GM18868 (cell line): ENCODE results near the gene KIFC3.

ENCODE experiments used
- ATAC-seq: cut with Tn5 transposase; IDR thresholded peaks from one replicate; pipeline ENCODE4 v1.9.1; 2021; ENCODE audit warnings: mild to moderate bottlenecking, moderate library complexity; ENCODE audit not compliant: unreplicated experiment

KIFC3 gene

DNA sequence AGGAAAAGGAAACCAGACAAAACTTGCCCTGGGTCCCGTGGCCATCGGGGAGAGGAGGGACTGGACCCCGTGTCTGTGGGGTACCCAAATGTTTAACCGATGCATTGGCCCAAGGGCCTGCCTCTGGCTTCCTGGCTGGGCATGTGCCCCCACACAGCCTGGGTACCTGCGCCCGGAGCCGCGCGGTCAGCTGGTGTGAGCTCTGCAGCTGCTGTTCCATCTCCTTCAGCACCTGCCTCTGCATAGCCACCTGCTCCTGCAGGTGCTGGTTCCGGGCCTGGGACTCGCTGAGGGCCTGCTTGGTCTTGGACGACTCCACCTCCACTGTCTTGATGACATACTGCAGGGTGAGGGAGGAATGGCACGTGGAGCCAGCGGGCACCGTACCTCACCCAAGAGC, 31.9 kb downstream of the KIFC3 start:
- ATAC-seq: no peak

DNA sequence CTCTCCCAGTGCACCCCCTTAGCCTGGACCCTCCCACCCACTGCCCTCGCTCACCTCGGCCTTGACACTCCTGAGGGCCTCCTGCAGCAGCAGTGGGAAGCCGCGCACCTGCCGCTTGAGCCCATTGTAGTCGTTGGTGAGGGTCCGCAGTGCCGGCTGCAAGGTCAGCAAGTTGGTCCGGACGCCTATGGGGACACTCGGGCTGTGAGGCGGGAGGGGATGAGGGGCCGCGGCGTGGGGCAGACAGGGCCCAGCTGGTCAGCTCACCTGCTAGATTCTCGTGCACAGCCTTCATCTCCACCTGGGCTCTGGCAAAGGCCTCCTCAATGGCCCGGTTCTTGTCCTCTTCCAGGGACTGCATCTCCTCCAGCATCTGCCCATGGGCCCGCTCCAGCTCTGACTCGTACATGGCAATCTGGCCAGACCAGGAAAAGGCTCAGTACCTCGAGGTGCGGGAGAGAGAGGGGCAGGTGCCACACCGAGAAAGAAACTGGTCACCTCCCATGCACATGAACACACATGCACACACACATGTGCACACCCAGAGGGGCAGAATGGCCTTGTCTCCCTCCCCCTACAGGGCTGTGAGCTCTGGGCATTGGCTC, 32.6 kb downstream of the KIFC3 start:
- ATAC-seq: no peak

DNA sequence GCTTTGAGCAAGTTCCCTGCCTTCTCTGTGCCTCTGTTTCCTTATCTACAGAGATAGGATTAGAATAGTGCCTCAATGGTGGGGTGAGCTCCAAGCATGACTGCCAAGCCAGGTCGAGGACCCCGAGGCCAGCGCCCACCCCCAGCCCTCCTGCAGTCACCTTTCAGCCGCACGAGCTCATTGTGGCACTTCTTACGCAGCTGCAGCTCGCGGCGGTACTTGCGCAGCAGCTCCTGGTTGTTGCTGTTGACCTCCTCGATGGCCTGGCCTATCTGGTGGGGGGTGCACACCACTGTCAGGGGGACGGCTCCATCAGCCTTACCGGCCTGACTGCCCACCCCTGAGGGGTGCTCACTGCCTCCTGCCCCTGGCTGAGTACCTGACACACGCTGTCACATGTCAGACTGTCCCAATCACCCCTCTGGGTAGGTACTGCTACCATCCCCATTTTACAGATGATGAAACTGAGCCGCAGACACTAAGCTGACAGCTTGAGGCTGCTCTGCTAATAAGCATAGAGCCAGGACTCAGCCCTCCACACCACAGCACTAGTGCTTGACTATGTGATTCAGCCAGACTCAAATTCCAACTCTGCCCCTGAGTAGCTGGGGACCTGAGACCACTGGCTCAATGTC, 35.5 kb downstream of the KIFC3 start:
- no peak for ATAC-seq

DNA sequence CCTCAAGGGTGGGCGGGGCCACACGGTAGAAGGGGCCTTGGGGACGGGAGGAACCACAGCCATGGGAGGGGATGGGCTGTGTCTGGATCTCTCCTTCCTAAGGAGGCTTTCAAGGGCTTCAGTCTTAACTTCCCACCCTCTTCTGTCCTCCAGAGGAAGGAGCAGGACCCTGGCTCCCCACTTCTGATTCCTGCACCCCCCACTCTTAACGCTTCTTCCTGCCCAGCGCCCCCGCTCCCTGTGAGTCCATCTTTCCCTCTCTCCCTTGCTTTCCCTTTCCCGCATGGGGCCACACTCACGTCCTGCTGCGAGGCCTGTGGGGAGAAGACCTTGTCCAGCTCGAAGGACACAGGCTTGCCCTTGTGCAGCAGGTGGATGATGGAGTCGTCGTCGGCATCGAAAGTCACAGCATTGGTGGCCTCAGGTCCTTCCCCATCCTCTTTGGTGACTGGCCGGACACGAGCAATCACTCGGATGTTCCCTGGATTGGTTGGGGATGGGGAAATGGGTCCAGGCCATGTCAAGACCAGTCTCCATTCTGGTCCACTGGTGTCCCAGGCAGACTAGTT, 37.0 kb downstream of the KIFC3 start:
- no peak for ATAC-seq

DNA sequence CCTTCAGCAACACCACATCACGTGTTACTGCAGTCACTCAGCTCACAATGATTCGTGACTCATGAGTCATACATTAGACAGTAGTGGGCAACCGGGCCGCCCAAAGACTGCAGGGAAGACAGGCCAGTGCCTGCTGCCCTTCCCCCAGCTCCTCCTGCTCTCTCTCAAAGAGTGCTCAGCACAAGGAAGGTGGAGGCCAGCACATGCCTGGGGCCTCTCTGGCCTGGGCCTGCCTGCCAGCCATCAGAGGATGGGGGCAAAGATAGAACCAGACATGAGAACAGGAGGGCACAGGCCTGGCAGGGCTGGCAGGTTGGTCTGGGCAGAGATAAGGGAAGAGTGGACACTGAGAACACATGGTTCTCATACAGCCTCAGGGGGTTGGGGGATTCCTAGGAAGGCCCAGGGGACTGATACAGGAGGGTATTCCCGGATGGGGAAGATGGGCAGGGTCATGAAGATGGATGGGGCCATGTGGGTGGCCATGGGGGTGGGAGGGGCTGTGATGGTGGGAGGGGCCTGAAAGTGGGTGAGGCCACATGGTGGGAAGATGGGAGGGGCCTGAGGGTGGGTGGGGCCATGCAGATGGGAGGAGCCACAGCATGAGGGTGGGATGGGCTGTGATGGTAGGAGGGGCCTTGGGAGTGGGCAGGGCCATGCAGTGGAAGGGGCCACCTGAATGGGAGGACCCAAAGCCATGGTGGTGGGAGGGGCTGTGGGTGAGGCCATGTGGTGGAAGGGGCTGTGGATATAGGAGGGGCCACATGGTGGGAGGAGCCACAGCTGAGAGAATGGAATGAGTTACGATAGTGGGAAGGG, 37.7 kb downstream of the KIFC3 start:
- no peak for ATAC-seq

DNA sequence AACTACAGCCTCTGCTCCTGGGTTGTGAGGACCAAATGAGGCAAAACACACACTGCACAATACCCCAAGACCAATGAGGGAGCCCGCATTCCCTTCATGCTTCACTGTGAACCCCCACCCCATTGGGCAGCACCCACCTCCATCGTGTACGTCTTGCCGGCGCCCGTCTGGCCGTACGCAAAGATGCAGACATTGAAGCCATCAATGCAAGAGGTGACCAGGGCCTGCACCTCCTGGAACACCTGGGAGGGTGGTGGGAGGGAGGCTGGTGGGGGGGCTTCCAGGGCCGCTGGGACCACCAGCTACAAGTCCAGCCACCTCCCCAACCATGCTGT, 38.3 kb downstream of the KIFC3 start:
- ATAC-seq: no peak

DNA sequence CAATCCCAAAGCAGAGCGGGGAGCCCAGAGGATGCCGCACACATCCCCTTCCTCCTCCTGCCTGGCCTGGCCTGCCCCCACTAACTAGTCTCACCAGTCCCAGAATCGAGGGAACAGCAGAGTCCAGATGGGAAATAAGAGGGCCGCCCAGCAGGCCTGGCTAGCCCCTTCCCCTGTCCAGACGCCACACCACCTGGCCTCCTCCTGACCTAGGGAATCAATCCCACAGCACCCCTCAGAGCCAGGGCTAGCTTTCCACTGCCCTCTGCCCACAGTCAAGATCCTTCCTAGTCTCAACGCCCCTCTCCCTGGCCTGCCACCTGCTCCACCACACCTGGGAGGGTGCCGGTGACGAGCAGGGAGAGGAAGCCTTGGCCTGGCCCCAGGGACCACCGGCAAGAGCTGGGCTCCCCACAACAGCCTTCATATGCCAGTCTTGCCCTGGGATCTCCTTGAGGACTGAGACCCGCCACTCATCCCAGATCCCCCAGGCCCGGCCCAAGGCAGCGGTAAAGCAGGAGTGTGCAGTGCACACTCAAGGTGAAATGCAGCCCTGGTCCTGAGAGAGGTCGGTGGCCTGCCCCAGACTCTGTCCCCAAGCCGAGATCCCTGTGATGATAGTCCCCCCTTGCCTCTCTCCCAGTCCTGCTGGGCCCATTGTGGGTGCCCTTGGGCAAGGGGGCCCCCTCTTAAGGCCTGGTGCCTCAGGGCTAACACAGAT, 38.8 kb downstream of the KIFC3 start:
- ATAC-seq: no peak

DNA sequence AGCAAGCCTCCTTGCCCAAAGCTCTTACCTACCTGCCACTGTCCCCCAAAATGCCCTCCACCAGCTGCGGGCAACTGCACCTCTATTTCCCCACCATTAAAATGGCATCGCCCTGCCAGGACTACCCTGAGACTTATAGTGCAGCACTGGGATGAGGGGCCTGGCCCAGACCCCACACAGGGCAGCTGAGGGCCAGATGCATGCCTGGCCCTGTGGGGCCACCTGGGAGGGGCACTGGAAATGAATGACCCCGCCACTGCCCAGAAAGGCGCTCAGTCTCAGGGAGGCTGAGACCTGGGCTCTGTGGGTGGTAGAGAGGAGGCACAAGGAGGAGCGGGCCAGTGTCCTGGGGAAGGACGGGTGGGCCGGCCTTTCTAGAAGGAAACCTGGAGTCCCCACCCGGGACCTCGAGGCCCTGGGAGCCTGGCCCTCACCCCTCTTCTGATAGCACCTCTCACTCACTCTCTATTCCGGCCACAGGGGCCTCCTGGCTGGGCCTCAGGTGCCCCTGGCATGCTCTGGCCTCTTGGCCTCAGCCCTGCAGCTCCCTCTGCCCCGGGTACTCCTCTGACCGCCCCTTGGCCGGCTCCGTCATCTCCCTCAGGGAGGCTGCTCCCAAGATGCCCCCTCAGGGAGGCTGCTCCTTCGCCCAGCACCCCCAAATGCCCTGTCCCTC, 39.8 kb downstream of the KIFC3 start:
- ATAC-seq: no peak

DNA sequence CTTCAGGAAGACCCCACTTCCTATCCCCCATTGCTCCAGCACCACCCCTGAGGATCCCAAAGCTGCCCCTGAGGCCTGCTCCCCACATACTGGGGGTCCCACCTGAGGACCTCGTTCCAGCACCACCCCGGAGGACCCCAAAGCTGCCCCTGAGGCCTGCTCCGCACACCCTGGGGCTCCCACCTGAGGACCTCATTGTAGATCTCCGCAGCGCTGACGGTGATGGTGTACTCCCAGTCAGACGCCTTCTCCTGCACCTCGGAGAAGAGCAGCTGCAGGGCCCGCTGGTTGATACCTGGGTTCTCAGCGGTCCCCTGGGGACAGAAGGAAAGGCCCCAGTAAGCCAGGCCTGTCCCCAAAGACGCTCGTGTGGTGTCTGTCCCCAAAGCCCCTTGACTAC, 40.3 kb downstream of the KIFC3 start:
- no peak for ATAC-seq

DNA sequence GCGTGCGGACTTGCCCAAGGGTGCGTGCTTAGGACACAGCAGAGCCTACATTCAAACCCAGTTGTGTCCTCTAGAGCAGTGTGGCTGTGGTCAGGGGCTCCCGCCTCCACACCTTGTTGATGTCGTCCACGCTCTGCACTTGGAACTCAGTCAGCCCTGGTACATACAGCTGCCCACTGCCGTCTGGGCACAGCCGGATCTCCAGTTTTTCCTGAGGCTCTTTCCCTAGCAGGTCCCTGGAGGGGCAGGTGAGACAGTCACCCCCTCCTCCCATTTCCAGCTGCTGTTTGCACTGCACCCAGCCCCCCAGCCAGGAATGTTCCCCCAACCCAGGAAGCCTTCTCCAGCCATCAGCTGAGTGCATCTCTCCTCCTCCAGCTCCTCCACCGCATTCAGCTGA, 41.0 kb downstream of the KIFC3 start:
- no peak for ATAC-seq

DNA sequence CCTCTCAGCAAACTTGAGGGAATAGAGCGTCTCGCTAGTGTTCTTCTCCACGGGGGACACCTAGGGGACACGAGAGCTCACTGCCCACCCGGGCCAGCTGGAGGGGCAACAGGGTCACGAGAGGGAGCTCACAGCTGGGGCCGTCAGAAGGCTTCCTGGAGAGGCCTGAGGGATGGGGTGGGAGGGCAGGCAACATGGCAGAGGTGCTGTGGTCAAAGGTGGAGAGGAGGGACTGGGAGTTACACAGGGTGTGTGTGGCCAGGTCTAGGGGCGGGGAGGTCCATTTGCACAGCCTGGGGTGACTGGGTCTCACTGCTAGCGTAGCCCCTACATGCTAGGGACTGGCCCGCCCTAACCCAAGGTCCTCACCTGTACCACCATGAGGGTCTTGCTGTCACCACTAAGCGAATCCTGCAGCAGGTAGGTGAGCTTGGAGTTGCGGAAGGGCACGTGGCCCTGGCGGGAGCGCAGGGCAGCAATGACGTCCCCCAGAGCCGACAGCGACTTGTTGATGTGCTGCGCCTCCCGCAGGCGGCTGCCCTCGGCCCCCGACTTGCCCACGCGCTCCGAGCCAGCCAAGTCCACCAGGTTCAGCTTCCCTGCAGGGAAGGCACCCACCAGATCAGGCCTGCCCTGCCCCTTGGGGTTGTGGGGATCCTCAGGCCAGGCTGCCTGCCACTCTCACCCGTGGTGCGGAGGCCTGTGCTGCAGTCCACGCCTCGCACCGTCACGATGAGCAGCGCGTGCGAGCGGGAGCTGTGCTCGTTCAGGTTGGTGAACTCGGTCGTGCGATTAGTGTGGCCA, 41.7 kb downstream of the KIFC3 start:
- ATAC-seq: no peak

DNA sequence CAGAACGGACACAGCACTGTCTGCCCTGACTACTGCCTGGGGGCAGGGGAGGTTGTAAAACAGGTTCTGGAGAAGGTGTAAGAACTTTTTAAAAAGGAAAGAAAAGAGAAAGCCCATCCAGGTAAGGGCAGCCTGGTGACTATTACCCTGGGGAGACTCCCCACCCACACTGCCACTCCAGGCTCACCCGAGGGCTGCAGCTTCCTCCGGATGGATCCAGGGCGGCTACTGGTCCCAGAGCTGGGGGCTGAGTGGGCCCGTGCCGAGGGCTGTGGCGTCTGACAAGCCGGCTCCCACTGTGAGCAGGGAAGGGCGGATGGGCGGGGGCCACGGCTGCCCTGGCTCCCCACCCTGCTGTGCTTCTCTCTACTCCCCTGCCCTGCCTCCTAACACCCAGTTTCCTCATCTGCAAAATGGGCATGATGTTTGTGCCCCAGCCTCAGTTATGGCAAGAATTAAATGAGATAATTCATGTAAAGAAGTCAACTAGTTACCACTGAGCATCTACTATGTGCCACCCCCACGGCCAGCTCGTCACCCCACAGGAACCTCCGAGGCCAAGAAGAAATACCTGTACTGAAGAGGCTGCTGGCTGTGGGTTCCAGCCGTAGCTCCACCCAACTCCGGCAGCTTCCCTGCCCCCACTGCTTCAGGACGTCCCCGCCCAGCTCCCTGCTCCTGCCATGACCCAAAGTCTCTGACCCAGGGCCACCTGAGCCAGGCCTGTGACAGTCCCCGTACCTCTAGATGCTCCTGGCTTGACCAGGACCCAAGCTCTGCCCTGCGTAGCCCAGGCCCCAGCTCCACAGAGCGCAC, 42.5 kb downstream of the KIFC3 start:
- no peak for ATAC-seq

DNA sequence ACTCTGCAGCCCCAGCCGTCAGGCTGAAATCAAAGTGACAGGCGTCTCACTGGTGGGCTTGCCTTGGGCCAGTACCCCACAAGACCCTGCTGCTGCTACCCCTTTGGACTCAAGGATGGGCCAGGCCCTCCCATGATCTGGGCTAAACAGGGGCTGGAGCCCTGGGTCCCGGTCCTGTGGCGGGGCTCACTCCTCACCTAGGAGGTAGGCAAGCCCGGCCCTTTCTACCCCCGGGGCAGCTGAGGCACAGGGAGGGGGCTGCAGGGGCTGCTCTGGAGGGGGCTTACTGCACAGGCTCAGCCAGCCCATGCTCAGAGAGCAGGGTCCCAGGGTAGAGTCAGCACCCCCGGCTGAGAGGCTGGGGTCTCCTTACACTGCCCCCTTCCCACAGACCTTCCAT, 43.2 kb downstream of the KIFC3 start:
- no peak for ATAC-seq

DNA sequence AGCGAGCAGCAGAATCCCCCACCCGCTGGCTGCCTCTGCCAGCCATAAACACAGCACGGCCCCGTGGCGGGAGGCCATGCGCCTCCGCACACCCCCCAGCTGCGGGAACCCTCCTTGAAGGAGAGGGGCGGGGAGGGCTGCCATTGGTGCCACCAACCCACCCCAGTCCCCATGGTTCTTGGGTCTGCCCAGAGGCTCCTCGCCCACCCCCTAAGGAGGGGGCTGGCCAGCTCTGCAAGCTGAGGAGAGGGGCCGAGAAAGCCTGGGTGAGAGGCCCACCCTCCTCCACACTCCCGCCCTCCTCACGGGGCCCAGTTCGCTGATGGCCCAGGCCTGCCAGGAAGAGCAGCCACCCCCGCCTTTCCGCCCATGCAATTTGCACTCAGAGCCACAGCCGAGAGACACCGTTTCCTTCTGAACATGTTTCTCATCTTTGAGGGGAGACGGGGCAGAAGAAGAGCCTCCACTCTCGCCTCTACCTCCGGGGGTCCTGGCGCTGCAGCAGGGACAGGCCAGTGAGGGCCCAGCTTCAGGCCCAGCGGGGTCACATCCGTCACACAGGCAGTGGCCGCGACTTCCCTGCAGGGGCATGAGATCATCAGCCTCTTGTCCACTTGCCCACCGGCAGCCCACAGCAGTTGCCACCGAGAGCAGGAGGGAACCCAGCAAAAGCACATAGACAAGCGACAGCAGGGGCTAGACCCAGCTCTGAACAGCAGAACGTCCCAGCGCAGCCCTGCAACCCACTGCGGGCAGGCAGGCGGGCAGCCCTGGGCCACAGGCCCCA, 43.8 kb downstream of the KIFC3 start:
- no peak for ATAC-seq

DNA sequence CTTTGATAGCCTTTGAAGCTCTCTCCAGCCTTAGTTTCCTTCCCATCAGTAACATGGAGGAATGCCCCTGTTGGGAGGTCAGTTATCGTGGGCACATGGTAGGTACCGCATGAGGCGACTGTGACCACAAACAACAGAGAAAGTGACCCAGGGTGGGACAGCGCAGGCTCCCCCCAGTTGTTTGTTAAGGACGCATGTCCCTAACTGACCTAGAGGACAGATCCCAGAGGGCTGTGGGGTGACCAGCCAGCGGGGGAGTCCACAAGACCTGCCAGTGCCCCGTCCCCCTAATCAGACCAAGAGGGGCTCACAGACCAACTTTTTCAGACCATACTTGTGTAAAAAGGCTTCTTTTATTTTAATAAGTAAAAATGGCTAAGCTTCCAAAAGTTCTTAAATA, 44.4 kb downstream of the KIFC3 start:
- ATAC-seq: no peak

DNA sequence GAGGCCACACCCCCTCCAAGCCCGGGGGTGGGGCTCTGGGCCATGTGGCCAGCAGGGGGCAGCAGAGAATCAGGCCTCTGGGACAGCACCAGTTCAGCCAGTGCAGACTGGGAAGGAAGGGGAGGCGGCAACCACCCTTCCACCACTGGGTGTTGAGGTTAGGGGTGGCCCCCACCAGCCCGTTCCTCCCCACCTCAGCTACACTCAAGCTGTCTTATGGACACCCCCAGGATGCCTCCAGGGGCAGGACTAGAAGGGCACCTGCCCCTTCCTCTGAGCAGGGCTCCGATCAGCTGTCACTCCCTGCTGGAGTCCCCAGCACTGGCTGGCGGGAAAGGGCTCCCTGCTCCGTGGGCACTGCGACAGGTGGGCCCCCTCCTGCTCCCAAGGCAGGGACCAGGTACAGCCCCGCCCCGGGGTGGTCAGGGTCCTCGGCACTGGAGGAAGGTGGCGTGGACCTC, 44.9 kb downstream of the KIFC3 start:
- peak; percentile 95 for ATAC-seq

DNA sequence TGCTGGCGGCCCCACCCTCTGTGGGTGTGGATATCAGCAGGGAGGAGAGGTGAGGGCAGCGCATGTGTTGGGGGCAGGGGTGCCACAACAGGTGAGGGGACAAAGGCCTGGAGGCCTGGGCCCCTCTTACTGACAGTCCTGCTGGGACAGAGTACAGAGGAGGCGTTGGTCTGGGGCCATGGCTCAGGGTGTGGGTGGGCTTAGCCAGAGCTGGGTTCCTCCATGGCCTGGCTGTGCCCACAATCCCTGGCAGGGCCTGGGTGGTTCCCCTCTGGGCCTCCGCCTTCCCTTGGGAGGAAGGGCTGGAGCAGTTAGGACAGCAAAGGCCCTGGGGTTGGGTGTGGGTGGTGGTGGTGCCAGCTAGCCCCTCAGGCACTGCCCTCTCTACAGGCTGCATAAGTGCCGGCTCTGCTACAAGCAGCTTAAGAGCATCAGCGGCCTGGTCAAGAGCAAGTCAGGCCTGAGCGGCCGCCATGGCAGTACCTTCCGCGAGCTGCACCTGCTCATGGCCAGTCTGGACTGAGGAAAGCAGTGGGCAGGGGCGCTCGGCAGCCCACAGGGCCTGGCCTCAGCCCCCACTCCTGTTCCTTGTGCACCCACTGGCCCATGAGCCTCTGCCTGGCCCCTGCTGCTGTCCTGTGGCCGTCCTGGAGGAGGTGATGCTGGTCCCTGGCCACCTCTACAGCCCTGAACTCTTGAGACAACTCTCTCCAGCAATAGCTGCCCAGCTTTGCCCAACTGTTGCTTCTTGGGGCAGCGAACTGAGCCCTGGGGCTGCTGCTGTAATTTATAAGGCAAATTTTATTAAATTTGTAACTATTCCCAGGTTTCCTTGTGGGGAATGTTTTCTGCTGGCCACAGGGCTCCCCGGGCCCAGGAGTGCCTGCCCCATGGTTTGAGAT, 45.6 kb downstream of the KIFC3 start:
- ATAC-seq: peak; percentile 7
